ENCODE data around the gene IER5. TPM values are rescaled to one million over a fixed set of nuclear protein-coding genes. Genes with fewer than 3 reads are reported as not detected.

Gene IER5
- total and polyA plus RNA-seq, 2 donors (not counting 1 experiment from before 2014, with no cell fraction given), result 19.1 to 42.8 TPM

GRCh38 chr1:181123173-181123572 is 34.7 kb downstream of the IER5 start:
- Histone ChIP-seq H3K4me2 (ENCODE audit: extremely low read depth, insufficient read depth, low read length) (no peak overlapping the region), H3K27me3 (ENCODE audit: control insufficient read depth, insufficient read depth, low read length) (no peaks in the 10 kb centered on the region), H3K79me2 (ENCODE audit: control insufficient read depth, insufficient read depth, low read length) (no peaks in the 10 kb centered on the region), H3K4me1 (ENCODE audit: control insufficient read depth, extremely low read depth, insufficient read depth, low read length) (no peaks in the 10 kb centered on the region), H2AFZ (ENCODE audit: low read length) (no peak overlapping the region), H3K9ac (ENCODE audit: insufficient read depth, low read length) (no peak overlapping the region), H3K27ac (ENCODE audit: insufficient read depth, low read length) (no peak overlapping the region), H3K9me3 (ENCODE audit: control insufficient read depth, insufficient read depth, low read depth, low read length) (no peaks in the 10 kb centered on the region), H3K36me3 (ENCODE audit: control insufficient read depth, insufficient read depth, low read length) (no peaks in the 10 kb centered on the region), H3K4me3 (replicated peaks in 1 of 4; ENCODE audit: control extremely low read depth in 1 of 4, insufficient read depth in 1 of 4, low read depth in 3 of 4, low read length in 4 of 4) (no peak overlapping the region), H4K20me1 (ENCODE audit: control insufficient read depth, extremely low read depth, insufficient read depth, low read length) (no peaks in the 10 kb centered on the region)
- no peak for DNase-seq (ENCODE audit: low read depth in 2 of 2)
- no peak for TF ChIP-seq CTCF (conservative IDR thresholded peaks at IDR 0.05 in 1 of 2, IDR thresholded peaks at IDR 0.05 in 1 of 2; ENCODE audit: low read depth in 1 of 2, low read length in 2 of 2)

DNA sequence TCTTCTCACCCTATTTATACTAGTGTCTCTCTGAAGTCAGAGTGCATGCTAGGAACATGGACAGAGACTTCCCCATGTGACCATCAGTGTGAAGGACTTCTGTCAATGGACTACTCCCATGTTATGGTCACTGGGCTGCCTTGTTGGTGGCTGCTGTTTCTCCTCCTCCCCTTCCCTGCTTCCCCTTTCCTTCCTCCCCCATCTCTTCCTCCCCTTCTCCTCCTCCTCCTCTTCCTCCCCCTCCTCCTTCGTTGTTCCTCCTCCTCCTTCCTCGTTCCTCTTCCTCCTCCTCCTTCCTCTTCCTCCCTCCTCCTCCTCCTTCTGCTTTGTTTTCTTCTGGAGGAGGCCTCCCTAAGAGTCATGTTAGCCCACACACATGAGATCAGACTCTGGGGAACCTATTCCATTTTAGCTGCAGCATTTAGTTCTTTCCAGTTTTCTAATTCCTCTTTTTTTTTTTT is 35.8 kb downstream of the IER5 start:
- H2AFZ ChIP-seq (ENCODE audit: low read length), result no peak overlapping the region
- no peaks in the 10 kb centered on the region for H3K4me1 ChIP-seq (ENCODE audit: control insufficient read depth, extremely low read depth, insufficient read depth, low read length)
- H3K79me2 ChIP-seq (ENCODE audit: control insufficient read depth, insufficient read depth, low read length), result no peaks in the 10 kb centered on the region
- H3K4me3 ChIP-seq (replicated peaks in 1 of 4; ENCODE audit: control extremely low read depth in 1 of 4, insufficient read depth in 1 of 4, low read depth in 3 of 4, low read length in 4 of 4), result no peak overlapping the region
- H3K4me2 ChIP-seq (ENCODE audit: extremely low read depth, insufficient read depth, low read length), result no peak overlapping the region
- no peak for DNase-seq (ENCODE audit: low read depth in 2 of 2)
- no peak for TF ChIP-seq CTCF (conservative IDR thresholded peaks at IDR 0.05 in 1 of 2, IDR thresholded peaks at IDR 0.05 in 1 of 2; ENCODE audit: low read depth in 1 of 2, low read length in 2 of 2)
- TF ChIP-seq EZH2 (IDR thresholded peaks at IDR 0.05; ENCODE audit: low read length, missing control alignments), result no peak
- no peaks in the 10 kb centered on the region for H3K27me3 ChIP-seq (ENCODE audit: control insufficient read depth, insufficient read depth, low read length)
- no peak overlapping the region for H3K9ac ChIP-seq (ENCODE audit: insufficient read depth, low read length)
- no peaks in the 10 kb centered on the region for H3K36me3 ChIP-seq (ENCODE audit: control insufficient read depth, insufficient read depth, low read length)
- H3K9me3 ChIP-seq (ENCODE audit: control insufficient read depth, insufficient read depth, low read depth, low read length), result no peaks in the 10 kb centered on the region
- H4K20me1 ChIP-seq (ENCODE audit: control insufficient read depth, extremely low read depth, insufficient read depth, low read length), result no peaks in the 10 kb centered on the region
- no peak overlapping the region for H3K27ac ChIP-seq (ENCODE audit: insufficient read depth, low read length)

DNA sequence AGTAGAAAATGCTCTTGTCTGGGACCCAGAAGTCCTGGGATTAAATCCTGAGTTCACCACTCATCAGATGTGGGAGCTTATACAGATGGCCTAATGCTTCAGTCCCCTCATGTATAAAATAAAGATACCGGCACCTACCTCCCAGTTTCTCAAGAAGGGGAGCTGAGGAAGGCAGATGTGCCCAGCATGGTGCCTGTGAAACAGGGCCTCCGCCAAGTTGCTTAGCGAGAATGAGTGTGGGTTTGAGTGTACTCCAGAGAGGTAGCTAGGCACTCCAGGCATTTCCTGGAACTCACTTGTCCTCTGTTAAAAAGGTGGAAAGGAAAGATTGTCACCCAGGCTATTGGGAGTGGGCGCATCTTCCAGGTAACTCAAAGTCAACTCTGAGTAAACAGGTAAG is 37.8 kb downstream of the IER5 start:
- H3K4me1 ChIP-seq (ENCODE audit: control insufficient read depth, extremely low read depth, insufficient read depth, low read length), result no peaks in the 10 kb centered on the region
- H2AFZ ChIP-seq (ENCODE audit: low read length), result no peak overlapping the region
- H3K9me3 ChIP-seq (ENCODE audit: control insufficient read depth, insufficient read depth, low read depth, low read length), result no peaks in the 10 kb centered on the region
- H3K9ac ChIP-seq (ENCODE audit: insufficient read depth, low read length), result no peak overlapping the region
- TF ChIP-seq EZH2 (IDR thresholded peaks at IDR 0.05; ENCODE audit: low read length, missing control alignments), result no peak
- no peak for TF ChIP-seq CTCF (conservative IDR thresholded peaks at IDR 0.05 in 1 of 2, IDR thresholded peaks at IDR 0.05 in 1 of 2; ENCODE audit: low read depth in 1 of 2, low read length in 2 of 2)
- H3K4me3 ChIP-seq (replicated peaks in 1 of 4; ENCODE audit: control extremely low read depth in 1 of 4, insufficient read depth in 1 of 4, low read depth in 3 of 4, low read length in 4 of 4), result no peak overlapping the region
- no peaks in the 10 kb centered on the region for H3K36me3 ChIP-seq (ENCODE audit: control insufficient read depth, insufficient read depth, low read length)
- H3K4me2 ChIP-seq (ENCODE audit: extremely low read depth, insufficient read depth, low read length), result no peak overlapping the region
- no peaks in the 10 kb centered on the region for H3K27me3 ChIP-seq (ENCODE audit: control insufficient read depth, insufficient read depth, low read length)
- no peak overlapping the region for H3K27ac ChIP-seq (ENCODE audit: insufficient read depth, low read length)
- DNase-seq (ENCODE audit: low read depth in 2 of 2), result no peak
- H3K79me2 ChIP-seq (ENCODE audit: control insufficient read depth, insufficient read depth, low read length), result no peaks in the 10 kb centered on the region
- no peaks in the 10 kb centered on the region for H4K20me1 ChIP-seq (ENCODE audit: control insufficient read depth, extremely low read depth, insufficient read depth, low read length)
